GM12874 (cell line): ENCODE measurements around the gene KIRREL3.

Experiments used
- CTCF ChIP-seq: IDR thresholded peaks from 2 replicates; pipeline ENCODE4 v1.5.1; 2011; ENCODE audit warnings: low read depth, mild to moderate bottlenecking, control low read depth, low read length, moderate library complexity; ENCODE audit not compliant: insufficient read depth

Gene KIRREL3

GRCh38 chr11:126633330-126633729 lies 367.2 kb downstream of the KIRREL3 start:
- TF ChIP-seq CTCF = no peak

- TF ChIP-seq CTCF = no peak
Observed at GRCh38 chr11:126630893-126631798, 369.4 kb downstream of the KIRREL3 start.

GRCh38 chr11:126630488-126630887 lies 370.1 kb downstream of the KIRREL3 start:
- TF ChIP-seq CTCF = no peak

- no peak for TF ChIP-seq CTCF
Observed at GRCh38 chr11:126628790-126629621, 371.6 kb downstream of the KIRREL3 start.

- TF ChIP-seq CTCF = no peak
Observed at GRCh38 chr11:126628450-126628789, 372.1 kb downstream of the KIRREL3 start.

GRCh38 chr11:126627421-126627820 lies 373.1 kb downstream of the KIRREL3 start:
- TF ChIP-seq CTCF = no peak

- no peak for TF ChIP-seq CTCF
Observed at GRCh38 chr11:126624506-126624905, 376.1 kb downstream of the KIRREL3 start.
